Measurements from ENCODE around the gene ENOX2. TPM values are rescaled to one million over a fixed set of nuclear protein-coding genes. Genes with fewer than 3 reads are reported as not detected.

Gene ENOX2
- total and polyA plus RNA-seq, 2 of the 13 experiments (the other 11 are each of a cell fraction or from before 2014, with no cell fraction given): 5.9 to 8.5 TPM

DNA sequence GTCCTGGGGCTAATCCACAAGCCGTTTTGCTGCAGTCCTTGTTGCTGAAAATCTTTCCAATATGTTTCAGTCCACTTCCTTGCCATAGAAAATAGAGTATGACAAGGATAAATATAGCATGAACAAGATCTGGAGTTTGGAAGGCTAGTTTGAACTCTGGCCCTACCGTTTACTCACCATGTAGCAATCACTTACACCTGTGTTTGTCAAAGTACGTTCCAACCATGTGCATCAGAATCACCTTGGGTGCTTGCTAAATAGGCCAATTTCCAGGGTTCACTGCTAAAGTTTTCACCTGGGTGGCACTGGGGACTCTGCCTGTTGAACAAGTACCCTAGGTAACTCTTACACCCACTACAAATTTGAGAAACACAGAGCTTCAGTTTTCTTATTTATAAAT lies 188.9 kb downstream of the ENOX2 start (continued):
- peak; percentile 58; the same call in 1 of the 2 replicates for TF ChIP-seq ARID5B (CRISPR knock-in tag; IDR thresholded peaks at IDR 0.05)
- 0 out of 2 replicates have a peak, but pooled peaks have one; percentile 22 for TF ChIP-seq ZMYM4 (CRISPR knock-in tag; IDR thresholded peaks at IDR 0.05)
- peak; percentile 23; the same call in 1 of the 2 replicates for TF ChIP-seq ZFP1 (CRISPR knock-in tag; IDR thresholded peaks at IDR 0.05)
- no peak for TF ChIP-seq ZKSCAN1 (IDR thresholded peaks at IDR 0.05; ENCODE audit: low read length)
- peak; percentile 42; the same call in 1 of the 2 replicates for TF ChIP-seq NFIC (IDR thresholded peaks at IDR 0.05; ENCODE audit: low read length)
- TF ChIP-seq, protein P1, sequence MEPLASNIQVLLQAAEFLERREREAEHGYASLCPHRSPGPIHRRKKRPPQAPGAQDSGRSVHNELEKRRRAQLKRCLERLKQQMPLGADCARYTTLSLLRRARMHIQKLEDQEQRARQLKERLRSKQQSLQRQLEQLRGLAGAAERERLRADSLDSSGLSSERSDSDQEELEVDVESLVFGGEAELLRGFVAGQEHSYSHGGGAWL (CRISPR knock-in tag; IDR thresholded peaks at IDR 0.05): no peak
- TF ChIP-seq FOXA1 (IDR thresholded peaks at IDR 0.05): no peak
- TF ChIP-seq FOXA1 (CRISPR knock-in tag; IDR thresholded peaks at IDR 0.05): peak; percentile 42; the same call in 1 of the 2 replicates
- TF ChIP-seq, protein P2, sequence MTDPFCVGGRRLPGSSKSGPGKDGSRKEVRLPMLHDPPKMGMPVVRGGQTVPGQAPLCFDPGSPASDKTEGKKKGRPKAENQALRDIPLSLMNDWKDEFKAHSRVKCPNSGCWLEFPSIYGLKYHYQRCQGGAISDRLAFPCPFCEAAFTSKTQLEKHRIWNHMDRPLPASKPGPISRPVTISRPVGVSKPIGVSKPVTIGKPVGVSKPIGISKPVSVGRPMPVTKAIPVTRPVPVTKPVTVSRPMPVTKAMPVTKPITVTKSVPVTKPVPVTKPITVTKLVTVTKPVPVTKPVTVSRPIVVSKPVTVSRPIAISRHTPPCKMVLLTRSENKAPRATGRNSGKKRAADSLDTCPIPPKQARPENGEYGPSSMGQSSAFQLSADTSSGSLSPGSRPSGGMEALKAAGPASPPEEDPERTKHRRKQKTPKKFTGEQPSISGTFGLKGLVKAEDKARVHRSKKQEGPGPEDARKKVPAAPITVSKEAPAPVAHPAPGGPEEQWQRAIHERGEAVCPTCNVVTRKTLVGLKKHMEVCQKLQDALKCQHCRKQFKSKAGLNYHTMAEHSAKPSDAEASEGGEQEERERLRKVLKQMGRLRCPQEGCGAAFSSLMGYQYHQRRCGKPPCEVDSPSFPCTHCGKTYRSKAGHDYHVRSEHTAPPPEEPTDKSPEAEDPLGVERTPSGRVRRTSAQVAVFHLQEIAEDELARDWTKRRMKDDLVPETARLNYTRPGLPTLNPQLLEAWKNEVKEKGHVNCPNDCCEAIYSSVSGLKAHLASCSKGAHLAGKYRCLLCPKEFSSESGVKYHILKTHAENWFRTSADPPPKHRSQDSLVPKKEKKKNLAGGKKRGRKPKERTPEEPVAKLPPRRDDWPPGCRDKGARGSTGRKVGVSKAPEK (CRISPR knock-in tag; IDR thresholded peaks at IDR 0.05; ENCODE audit: borderline replicate concordance): no peak
- no peak for TF ChIP-seq SOX6 (IDR thresholded peaks at IDR 0.05)
- TF ChIP-seq SOX6 (CRISPR knock-in tag; IDR thresholded peaks at IDR 0.05): peak; percentile 29; the same call in 1 of the 2 replicates
- TF ChIP-seq FOSL2 (CRISPR knock-in tag; IDR thresholded peaks at IDR 0.05): peak; percentile 70
- TF ChIP-seq ATF2 (CRISPR knock-in tag; IDR thresholded peaks at IDR 0.05): no peak
- TF ChIP-seq RCOR2 (CRISPR knock-in tag; IDR thresholded peaks at IDR 0.05): 0 out of 2 replicates have a peak, but pooled peaks have one; percentile 24
- TF ChIP-seq SOX13 (IDR thresholded peaks at IDR 0.05): no peak
- TF ChIP-seq SOX13 (CRISPR knock-in tag; conservative IDR thresholded peaks at IDR 0.05 in 1 of 2, IDR thresholded peaks at IDR 0.05 in 1 of 2): peak in 1 of 2 experiments; percentile 33; a peak in 1 of 4 replicates
- peak; percentile 71 for TF ChIP-seq CEBPG (CRISPR knock-in tag; IDR thresholded peaks at IDR 0.05)
- TF ChIP-seq MXI1 (IDR thresholded peaks at IDR 0.05; ENCODE audit: borderline replicate concordance, low read depth, low read length): peak; percentile 20; the same call in 1 of the 3 replicates
- no peak for TF ChIP-seq HMG20A (CRISPR knock-in tag; IDR thresholded peaks at IDR 0.05; ENCODE audit: borderline replicate concordance)
- no peak for TF ChIP-seq ZNF660 (CRISPR knock-in tag; IDR thresholded peaks at IDR 0.05; ENCODE audit: borderline replicate concordance, low read depth)
- no peak for TF ChIP-seq FOXM1 (CRISPR knock-in tag; IDR thresholded peaks at IDR 0.05)
- TF ChIP-seq ATF1 (CRISPR knock-in tag; IDR thresholded peaks at IDR 0.05): no peak
- no peak for TF ChIP-seq ZNF431 (CRISPR knock-in tag; IDR thresholded peaks at IDR 0.05; ENCODE audit: borderline replicate concordance, low read depth)
- TF ChIP-seq, protein P3, sequence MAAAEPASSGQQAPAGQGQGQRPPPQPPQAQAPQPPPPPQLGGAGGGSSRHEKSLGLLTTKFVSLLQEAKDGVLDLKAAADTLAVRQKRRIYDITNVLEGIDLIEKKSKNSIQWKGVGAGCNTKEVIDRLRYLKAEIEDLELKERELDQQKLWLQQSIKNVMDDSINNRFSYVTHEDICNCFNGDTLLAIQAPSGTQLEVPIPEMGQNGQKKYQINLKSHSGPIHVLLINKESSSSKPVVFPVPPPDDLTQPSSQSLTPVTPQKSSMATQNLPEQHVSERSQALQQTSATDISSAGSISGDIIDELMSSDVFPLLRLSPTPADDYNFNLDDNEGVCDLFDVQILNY (CRISPR knock-in tag; conservative IDR thresholded peaks at IDR 0.05): no peak

Data from HepG2 (cell line).